Hematopoietic multipotent progenitor cell treated with erythropoietin and hydrocortisone succinate and interleukin-3 and kit ligand, for 8 days (in vitro differentiated cells): ENCODE results near the gene SNRNP25.
"Not testable (repeated sequence)": the region's sequence is repeated elsewhere in the genome, so short reads cannot be mapped to it uniquely, and the experiment has no call there.

Experiments used
- DNase-seq: peaks from one replicate; pipeline ENCODE4 v3.0.0-alpha.2; 2015

SNRNP25 gene

GRCh38 chr16:53346-54236 lies at the start of gene SNRNP25, which contains the start of gene POLR3K:
TSS of gene SNRNP25 (plus strand) at chr16:53828. CDS start at chr16:54017, 189 bp downstream.
TSS of gene POLR3K (minus strand) at chr16:53608. CDS start at chr16:53586, 22 bp downstream.
- DNase-seq: peak; percentile 99

- no peak for DNase-seq
Measured at GRCh38 chr16:9903-10665, 43.5 kb upstream of the SNRNP25 start.

GRCh38 chr16:10772-11171 lies 42.9 kb upstream of the SNRNP25 start:
- DNase-seq: not testable (repeated sequence)

- not testable (repeated sequence) for DNase-seq
Measured at GRCh38 chr16:17062-17765, 36.4 kb upstream of the SNRNP25 start.

- DNase-seq: not testable (repeated sequence)
Measured at GRCh38 chr16:20886-21285, 32.7 kb upstream of the SNRNP25 start.

GRCh38 chr16:24151-24550 lies 29.5 kb upstream of the SNRNP25 start:
- not testable (repeated sequence) for DNase-seq

- DNase-seq: not testable (repeated sequence)
Measured at GRCh38 chr16:25926-26348, 27.7 kb upstream of the SNRNP25 start.

GRCh38 chr16:30627-31026 lies 23.0 kb upstream of the SNRNP25 start:
- DNase-seq: not testable (repeated sequence)

- not testable (repeated sequence) for DNase-seq
Measured at GRCh38 chr16:33154-33876, 20.3 kb upstream of the SNRNP25 start.

GRCh38 chr16:33877-34647 lies 19.6 kb upstream of the SNRNP25 start:
- no peak for DNase-seq

GRCh38 chr16:34648-34987 lies 19.0 kb upstream of the SNRNP25 start:
- DNase-seq: no peak

GRCh38 chr16:35011-35677 lies 18.5 kb upstream of the SNRNP25 start:
- no peak for DNase-seq

- DNase-seq: no peak
Measured at GRCh38 chr16:35678-36305, 17.8 kb upstream of the SNRNP25 start.

GRCh38 chr16:36336-36984 lies 17.2 kb upstream of the SNRNP25 start:
- DNase-seq: no peak

- DNase-seq: no peak
Measured at GRCh38 chr16:37511-37910, 16.1 kb upstream of the SNRNP25 start.

- DNase-seq: not testable (repeated sequence)
Measured at GRCh38 chr16:38206-38605, 15.4 kb upstream of the SNRNP25 start.

- DNase-seq: no peak
Measured at GRCh38 chr16:38941-39892, 14.4 kb upstream of the SNRNP25 start.

GRCh38 chr16:41439-42068 lies 12.1 kb upstream of the SNRNP25 start:
- DNase-seq: no peak
